Measurements from ENCODE around the gene ARHGAP30. TPM values are rescaled to one million over a fixed set of nuclear protein-coding genes. Genes with fewer than 3 reads are reported as not detected.
"Not testable (repeated sequence)": the region's sequence is repeated elsewhere in the genome, so short reads cannot be mapped to it uniquely, and the experiment has no call there.

ARHGAP30 gene
- total RNA-seq, 1 donor from 2014 or later: not detected

- H3K27ac Mint-ChIP-seq (ENCODE audit: unreplicated experiment): peak overlapping the region; percentile 78
Measured at GRCh38 chr1:161037661-161038522, 31.8 kb downstream of the ARHGAP30 start.

GRCh38 chr1:161033751-161034150, 35.9 kb downstream of the ARHGAP30 start:
- Mint-ChIP-seq H3K27me3 (ENCODE audit: unreplicated experiment) (no peaks in the 10 kb centered on the region), H3K4me3 (ENCODE audit: unreplicated experiment) (no peak overlapping the region), H3K4me1 (ENCODE audit: low read depth, unreplicated experiment) (peaks cover 2% of the 10 kb centered on the region), H3K36me3 (ENCODE audit: unreplicated experiment) (no peaks in the 10 kb centered on the region), H3K27ac (ENCODE audit: unreplicated experiment) (no peak overlapping the region), H3K9me3 (ENCODE audit: unreplicated experiment) (peaks cover 2% of the 10 kb centered on the region)
- no peak for DNase-seq
- TF ChIP-seq CTCF (IDR thresholded peaks at IDR 0.05; ENCODE audit: partially characterized antibody, unreplicated experiment): no peak

More at GRCh38 chr1:161037661-161038522, 31.8 kb downstream of the ARHGAP30 start:
- peak overlapping the region; percentile 82 for H3K4me3 Mint-ChIP-seq (ENCODE audit: unreplicated experiment)
- peaks cover 11% of the 10 kb centered on the region for H3K4me1 Mint-ChIP-seq (ENCODE audit: low read depth, unreplicated experiment)
- H3K27me3 Mint-ChIP-seq (ENCODE audit: unreplicated experiment): peaks cover 9% of the 10 kb centered on the region
- no peaks in the 10 kb centered on the region for H3K36me3 Mint-ChIP-seq (ENCODE audit: unreplicated experiment)
- DNase-seq: peak; percentile 27
- no peak for TF ChIP-seq CTCF (IDR thresholded peaks at IDR 0.05; ENCODE audit: partially characterized antibody, unreplicated experiment)
- H3K9me3 Mint-ChIP-seq (ENCODE audit: unreplicated experiment): peaks cover 5% of the 10 kb centered on the region

GRCh38 chr1:161032409-161032808, 37.3 kb downstream of the ARHGAP30 start:
- Mint-ChIP-seq H3K4me1 (ENCODE audit: low read depth, unreplicated experiment) (no peaks in the 10 kb centered on the region), H3K36me3 (ENCODE audit: unreplicated experiment) (peaks cover under 1% of the 10 kb centered on the region), H3K9me3 (ENCODE audit: unreplicated experiment) (no peaks in the 10 kb centered on the region), H3K27ac (ENCODE audit: unreplicated experiment) (no peak overlapping the region), H3K27me3 (ENCODE audit: unreplicated experiment) (no peaks in the 10 kb centered on the region), H3K4me3 (ENCODE audit: unreplicated experiment) (no peak overlapping the region)
- no peak for TF ChIP-seq CTCF (IDR thresholded peaks at IDR 0.05; ENCODE audit: partially characterized antibody, unreplicated experiment)
- no peak for DNase-seq

- no peak overlapping the region for H3K27ac Mint-ChIP-seq (ENCODE audit: unreplicated experiment)
- H3K9me3 Mint-ChIP-seq (ENCODE audit: unreplicated experiment): no peaks in the 10 kb centered on the region
- no peaks in the 10 kb centered on the region for H3K27me3 Mint-ChIP-seq (ENCODE audit: unreplicated experiment)
- no peak for DNase-seq
- H3K36me3 Mint-ChIP-seq (ENCODE audit: unreplicated experiment): peaks cover 5% of the 10 kb centered on the region
- no peak overlapping the region for H3K4me3 Mint-ChIP-seq (ENCODE audit: unreplicated experiment)
- no peaks in the 10 kb centered on the region for H3K4me1 Mint-ChIP-seq (ENCODE audit: low read depth, unreplicated experiment)
- no peak for TF ChIP-seq CTCF (IDR thresholded peaks at IDR 0.05; ENCODE audit: partially characterized antibody, unreplicated experiment)
Measured at GRCh38 chr1:161031874-161032273, 37.8 kb downstream of the ARHGAP30 start.

GRCh38 chr1:161029466-161029865, 40.2 kb downstream of the ARHGAP30 start:
- not testable (repeated sequence) for H3K27ac Mint-ChIP-seq (ENCODE audit: unreplicated experiment); DNase-seq; H3K4me1 Mint-ChIP-seq (ENCODE audit: low read depth, unreplicated experiment); H3K4me3 Mint-ChIP-seq (ENCODE audit: unreplicated experiment); H3K36me3 Mint-ChIP-seq (ENCODE audit: unreplicated experiment); H3K27me3 Mint-ChIP-seq (ENCODE audit: unreplicated experiment); H3K9me3 Mint-ChIP-seq (ENCODE audit: unreplicated experiment)

GRCh38 chr1:161026954-161027353, 42.7 kb downstream of the ARHGAP30 start:
- not testable (repeated sequence) for H3K27me3 Mint-ChIP-seq (ENCODE audit: unreplicated experiment); H3K27ac Mint-ChIP-seq (ENCODE audit: unreplicated experiment); H3K9me3 Mint-ChIP-seq (ENCODE audit: unreplicated experiment)

GRCh38 chr1:161022432-161022831, 47.3 kb downstream of the ARHGAP30 start:
- H3K9me3 Mint-ChIP-seq (ENCODE audit: unreplicated experiment); H3K27ac Mint-ChIP-seq (ENCODE audit: unreplicated experiment); H3K4me1 Mint-ChIP-seq (ENCODE audit: low read depth, unreplicated experiment); H3K36me3 Mint-ChIP-seq (ENCODE audit: unreplicated experiment); DNase-seq; H3K27me3 Mint-ChIP-seq (ENCODE audit: unreplicated experiment): not testable (repeated sequence)
- peak overlapping the region; percentile 51 for H3K4me3 Mint-ChIP-seq (ENCODE audit: unreplicated experiment)

More at GRCh38 chr1:161026954-161027353, 42.7 kb downstream of the ARHGAP30 start:
- H3K36me3 Mint-ChIP-seq (ENCODE audit: unreplicated experiment); H3K4me3 Mint-ChIP-seq (ENCODE audit: unreplicated experiment); H3K4me1 Mint-ChIP-seq (ENCODE audit: low read depth, unreplicated experiment); DNase-seq: not testable (repeated sequence)

Measured in glutamatergic neuron (in vitro differentiated cells).